ENCODE measurements around the gene PMS2.

GRCh38 chr7:6016653-6016966, 7.8 kb upstream of the PMS2 start:
- TF ChIP-seq, protein P1, sequence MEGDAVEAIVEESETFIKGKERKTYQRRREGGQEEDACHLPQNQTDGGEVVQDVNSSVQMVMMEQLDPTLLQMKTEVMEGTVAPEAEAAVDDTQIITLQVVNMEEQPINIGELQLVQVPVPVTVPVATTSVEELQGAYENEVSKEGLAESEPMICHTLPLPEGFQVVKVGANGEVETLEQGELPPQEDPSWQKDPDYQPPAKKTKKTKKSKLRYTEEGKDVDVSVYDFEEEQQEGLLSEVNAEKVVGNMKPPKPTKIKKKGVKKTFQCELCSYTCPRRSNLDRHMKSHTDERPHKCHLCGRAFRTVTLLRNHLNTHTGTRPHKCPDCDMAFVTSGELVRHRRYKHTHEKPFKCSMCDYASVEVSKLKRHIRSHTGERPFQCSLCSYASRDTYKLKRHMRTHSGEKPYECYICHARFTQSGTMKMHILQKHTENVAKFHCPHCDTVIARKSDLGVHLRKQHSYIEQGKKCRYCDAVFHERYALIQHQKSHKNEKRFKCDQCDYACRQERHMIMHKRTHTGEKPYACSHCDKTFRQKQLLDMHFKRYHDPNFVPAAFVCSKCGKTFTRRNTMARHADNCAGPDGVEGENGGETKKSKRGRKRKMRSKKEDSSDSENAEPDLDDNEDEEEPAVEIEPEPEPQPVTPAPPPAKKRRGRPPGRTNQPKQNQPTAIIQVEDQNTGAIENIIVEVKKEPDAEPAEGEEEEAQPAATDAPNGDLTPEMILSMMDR (IDR thresholded peaks at IDR 0.05; ENCODE audit: low read length): no peak
- TF ChIP-seq EZH2 (optimal IDR thresholded peaks at IDR 0.05; ENCODE audit: low read depth, low read length) (no peak), EZH2phosphoT487 (IDR thresholded peaks at IDR 0.05; ENCODE audit: low read length) (no peak)

Measured in MM.1S (cell line).